ENCODE measurements around the gene DAND5. TPM values are rescaled to one million over a fixed set of nuclear protein-coding genes. Genes with fewer than 3 reads are reported as not detected.

Gene DAND5
- total and polyA plus RNA-seq, 10 of the 15 experiments (the other 5 are each of a cell fraction or from before 2014, with no cell fraction given) = 0.06 to 0.15 (median 0.12) TPM; not detected in 5

DNA sequence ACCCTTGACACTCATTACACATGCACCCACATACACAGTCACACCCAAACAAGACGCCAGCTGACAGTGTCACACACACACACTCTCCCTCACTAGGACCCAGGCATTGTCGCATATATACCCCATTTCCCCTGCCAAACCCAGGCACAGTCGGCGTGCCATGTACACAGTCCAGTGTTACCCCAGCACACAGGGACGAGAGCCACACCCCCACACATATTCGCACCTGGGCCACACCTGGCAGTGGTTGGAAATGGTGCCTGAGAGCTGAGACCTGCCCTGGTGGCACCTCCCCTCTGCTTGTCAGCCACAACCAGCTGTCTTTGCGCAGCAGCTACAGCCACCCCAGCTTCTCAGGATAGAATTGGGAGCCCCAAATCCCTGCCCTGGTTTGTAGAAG lies 34.9 kb downstream of the DAND5 start (continued):
- TF ChIP-seq BCLAF1 (IDR thresholded peaks at IDR 0.05) = no peak
- TF ChIP-seq NR2C2 (IDR thresholded peaks at IDR 0.05; ENCODE audit: borderline replicate concordance, control insufficient read depth, insufficient read length, low read depth) = no peak
- no peak for TF ChIP-seq ZSCAN29 (IDR thresholded peaks at IDR 0.05)
- TF ChIP-seq CBX5 (IDR thresholded peaks at IDR 0.05; ENCODE audit: low read depth) = no peak
- no peak for TF ChIP-seq MXI1 (IDR thresholded peaks at IDR 0.05; ENCODE audit: low read depth, low read length)
- no peak for TF ChIP-seq SUPT20H (IDR thresholded peaks at IDR 0.05; ENCODE audit: borderline replicate concordance, control insufficient read depth, low read depth, low read length)
- no peak for TF ChIP-seq TCF12 (IDR thresholded peaks at IDR 0.05; ENCODE audit: low read depth, low read length)
- no peak for TF ChIP-seq ZBTB40 (IDR thresholded peaks at IDR 0.05; ENCODE audit: borderline replicate concordance)
- no peak for TF ChIP-seq FOS (IDR thresholded peaks at IDR 0.05; ENCODE audit: borderline replicate concordance, extremely low read depth, insufficient read length)
- TF ChIP-seq, protein P1, sequence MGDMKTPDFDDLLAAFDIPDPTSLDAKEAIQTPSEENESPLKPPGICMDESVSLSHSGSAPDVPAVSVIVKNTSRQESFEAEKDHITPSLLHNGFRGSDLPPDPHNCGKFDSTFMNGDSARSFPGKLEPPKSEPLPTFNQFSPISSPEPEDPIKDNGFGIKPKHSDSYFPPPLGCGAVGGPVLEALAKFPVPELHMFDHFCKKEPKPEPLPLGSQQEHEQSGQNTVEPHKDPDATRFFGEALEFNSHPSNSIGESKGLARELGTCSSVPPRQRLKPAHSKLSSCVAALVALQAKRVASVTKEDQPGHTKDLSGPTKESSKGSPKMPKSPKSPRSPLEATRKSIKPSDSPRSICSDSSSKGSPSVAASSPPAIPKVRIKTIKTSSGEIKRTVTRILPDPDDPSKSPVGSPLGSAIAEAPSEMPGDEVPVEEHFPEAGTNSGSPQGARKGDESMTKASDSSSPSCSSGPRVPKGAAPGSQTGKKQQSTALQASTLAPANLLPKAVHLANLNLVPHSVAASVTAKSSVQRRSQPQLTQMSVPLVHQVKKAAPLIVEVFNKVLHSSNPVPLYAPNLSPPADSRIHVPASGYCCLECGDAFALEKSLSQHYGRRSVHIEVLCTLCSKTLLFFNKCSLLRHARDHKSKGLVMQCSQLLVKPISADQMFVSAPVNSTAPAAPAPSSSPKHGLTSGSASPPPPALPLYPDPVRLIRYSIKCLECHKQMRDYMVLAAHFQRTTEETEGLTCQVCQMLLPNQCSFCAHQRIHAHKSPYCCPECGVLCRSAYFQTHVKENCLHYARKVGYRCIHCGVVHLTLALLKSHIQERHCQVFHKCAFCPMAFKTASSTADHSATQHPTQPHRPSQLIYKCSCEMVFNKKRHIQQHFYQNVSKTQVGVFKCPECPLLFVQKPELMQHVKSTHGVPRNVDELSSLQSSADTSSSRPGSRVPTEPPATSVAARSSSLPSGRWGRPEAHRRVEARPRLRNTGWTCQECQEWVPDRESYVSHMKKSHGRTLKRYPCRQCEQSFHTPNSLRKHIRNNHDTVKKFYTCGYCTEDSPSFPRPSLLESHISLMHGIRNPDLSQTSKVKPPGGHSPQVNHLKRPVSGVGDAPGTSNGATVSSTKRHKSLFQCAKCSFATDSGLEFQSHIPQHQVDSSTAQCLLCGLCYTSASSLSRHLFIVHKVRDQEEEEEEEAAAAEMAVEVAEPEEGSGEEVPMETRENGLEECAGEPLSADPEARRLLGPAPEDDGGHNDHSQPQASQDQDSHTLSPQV (IDR thresholded peaks at IDR 0.05) = no peak

Measured in GM12878 (cell line).